ENCODE results near the gene TMEM115. TPM values are rescaled to one million over a fixed set of nuclear protein-coding genes. Genes with fewer than 3 reads are reported as not detected.

TMEM115 gene
- total RNA-seq, 2 experiments from 2014 or later = 13.1 to 16.1 TPM

DNA sequence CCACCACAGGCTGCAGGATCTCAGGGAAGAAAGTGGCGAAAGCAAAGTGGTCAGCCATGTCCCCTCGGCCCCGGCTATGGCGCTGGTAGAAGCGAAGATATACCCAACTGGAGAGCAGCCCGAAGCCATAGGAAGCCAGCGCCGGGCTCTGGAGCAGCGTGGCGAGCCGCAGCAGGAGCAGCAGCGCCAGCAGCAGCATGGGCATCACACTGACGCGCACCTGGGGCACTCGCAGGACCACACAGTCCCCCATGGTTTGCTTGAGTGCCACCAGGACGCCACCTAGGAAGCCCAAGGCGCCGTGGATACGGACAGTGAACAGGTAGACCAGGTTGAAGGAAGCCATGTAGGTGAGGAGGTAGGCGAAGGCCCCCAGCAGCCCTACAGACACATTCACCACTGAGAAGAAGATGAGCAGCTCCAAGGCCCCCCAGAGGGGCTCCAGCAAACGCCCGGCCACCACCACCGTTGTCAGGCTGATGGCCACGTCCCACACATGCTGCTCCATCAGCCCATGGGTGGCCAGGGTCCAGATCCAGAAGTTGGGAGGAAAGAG lies 888 bp downstream of the TMEM115 start:
- CTCF ChIA-PET = interaction anchor here (0.6 kb wide), 1 partner anchor 194 kb away, joined by 3 read pairs; no protein-coding TSS in a partner anchor
- ATAC-seq (no peak), DNase-seq (no peak)
- peak overlapping the region; percentile 89 for H3K27ac Mint-ChIP-seq
- intact Hi-C loops (cut with DNase I, micrococcal nuclease) = loop anchor here in 1 of 2 experiments (5.0 to 10.0 kb wide), 2 partner anchors 424 to 671 kb away; partner anchors contain the start of genes MST1 and RNF123
- H3K36me3 Mint-ChIP-seq (ENCODE audit: low read depth) = peaks cover 22% of the 10 kb centered on the region
- H3K4me3 Mint-ChIP-seq = peak overlapping the region; percentile 91
- POLR2A ChIA-PET = interaction anchor here (1.4 kb wide), 1 partner anchor 8 kb away, joined by 6 read pairs; the partner anchor contains the start of genes CYB561D2 and NPRL2
- H3K9me3 Mint-ChIP-seq (ENCODE audit: low read depth) = no peaks in the 10 kb centered on the region
- H3K27me3 Mint-ChIP-seq = no peaks in the 10 kb centered on the region
- H3K4me1 Mint-ChIP-seq = peaks cover 37% of the 10 kb centered on the region

DNA sequence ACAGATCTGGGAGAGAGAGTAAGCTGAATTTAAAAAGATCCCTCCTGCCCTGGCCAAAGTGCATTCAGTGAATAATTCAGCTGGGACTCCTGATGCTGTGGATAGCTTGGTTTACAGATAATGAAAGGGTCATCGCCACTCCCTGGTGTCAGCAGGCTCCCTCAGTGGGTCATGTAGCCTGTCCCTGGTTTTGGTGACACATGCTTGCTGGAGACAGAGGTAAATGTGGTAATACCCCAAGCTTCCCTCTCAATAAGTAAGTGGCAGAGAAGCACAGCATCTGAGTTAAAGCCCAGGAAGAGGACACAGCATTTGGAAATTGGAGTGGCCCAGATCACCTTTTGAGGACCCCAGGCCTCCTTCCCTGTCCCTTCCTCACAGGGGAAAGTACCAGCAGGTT lies 1.8 kb downstream of the TMEM115 start:
- no peak for DNase-seq
- Mint-ChIP-seq H3K27ac (peak overlapping the region; percentile 89), H3K4me1 (peaks cover 40% of the 10 kb centered on the region), H3K9me3 (ENCODE audit: low read depth) (no peaks in the 10 kb centered on the region), H3K27me3 (no peaks in the 10 kb centered on the region), H3K4me3 (peak overlapping the region; percentile 91), H3K36me3 (ENCODE audit: low read depth) (peaks cover 27% of the 10 kb centered on the region)
- ChIA-PET CTCF (interaction anchor here (0.5 to 1.8 kb wide), 5 partner anchors 10 to 111 kb away, joined by 3 to 9 read pairs (median 7); partner anchors contain the start of gene TUSC2), POLR2A (interaction anchor here (0.6 to 1.4 kb wide), 3 partner anchors 17 to 1447 kb away, joined by 3 to 5 read pairs (median 3); partner anchors contain the start of gene RASSF1)
- intact Hi-C loops (cut with DNase I, micrococcal nuclease) = loop anchor here in 1 of 2 experiments (5.0 to 10.0 kb wide), 2 partner anchors 423 to 670 kb away; partner anchors contain the start of genes MST1 and RNF123
- no peak for ATAC-seq

DNA sequence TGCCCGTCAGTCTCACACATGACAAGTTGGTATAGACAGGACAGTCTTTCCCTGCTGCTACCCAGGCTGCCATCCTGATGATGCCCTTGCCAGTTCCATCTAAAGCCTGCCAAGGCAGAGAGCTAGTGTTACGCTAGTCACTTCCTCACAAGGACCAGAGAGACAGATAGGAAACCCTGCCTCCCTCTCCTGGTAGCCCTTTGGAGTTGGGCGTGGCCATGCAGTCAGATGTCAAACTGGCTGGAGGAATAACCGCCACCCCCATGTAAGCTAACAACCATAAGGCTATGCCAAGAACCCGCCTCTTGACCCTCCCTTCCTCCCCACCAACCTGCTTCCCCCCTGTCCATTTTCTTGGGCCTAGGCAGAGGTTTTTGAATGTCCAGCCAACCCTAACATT lies 2.8 kb downstream of the TMEM115 start:
- H3K27ac Mint-ChIP-seq = no peak overlapping the region
- intact Hi-C loops (cut with DNase I, micrococcal nuclease) = loop anchor here in 1 of 2 experiments (5.0 to 10.0 kb wide), 2 partner anchors 422 to 669 kb away; partner anchors contain the start of genes MST1 and RNF123
- H3K36me3 Mint-ChIP-seq (ENCODE audit: low read depth) = peaks cover 27% of the 10 kb centered on the region
- no peak for ATAC-seq
- H3K9me3 Mint-ChIP-seq (ENCODE audit: low read depth) = no peaks in the 10 kb centered on the region
- no peak for DNase-seq
- ChIA-PET POLR2A (interaction anchor here (0.6 to 1.4 kb wide), 3 partner anchors 12 to 19 kb away, joined by 3 to 6 read pairs (median 5); partner anchors contain the start of gene RASSF1), CTCF (interaction anchor here (0.6 to 1.8 kb wide), 6 partner anchors 9 to 212 kb away, joined by 3 to 9 read pairs (median 5); partner anchors contain the start of genes HEMK1, IFRD2 and TUSC2)
- no peaks in the 10 kb centered on the region for H3K27me3 Mint-ChIP-seq
- H3K4me1 Mint-ChIP-seq = peaks cover 44% of the 10 kb centered on the region
- peak overlapping the region; percentile 91 for H3K4me3 Mint-ChIP-seq

DNA sequence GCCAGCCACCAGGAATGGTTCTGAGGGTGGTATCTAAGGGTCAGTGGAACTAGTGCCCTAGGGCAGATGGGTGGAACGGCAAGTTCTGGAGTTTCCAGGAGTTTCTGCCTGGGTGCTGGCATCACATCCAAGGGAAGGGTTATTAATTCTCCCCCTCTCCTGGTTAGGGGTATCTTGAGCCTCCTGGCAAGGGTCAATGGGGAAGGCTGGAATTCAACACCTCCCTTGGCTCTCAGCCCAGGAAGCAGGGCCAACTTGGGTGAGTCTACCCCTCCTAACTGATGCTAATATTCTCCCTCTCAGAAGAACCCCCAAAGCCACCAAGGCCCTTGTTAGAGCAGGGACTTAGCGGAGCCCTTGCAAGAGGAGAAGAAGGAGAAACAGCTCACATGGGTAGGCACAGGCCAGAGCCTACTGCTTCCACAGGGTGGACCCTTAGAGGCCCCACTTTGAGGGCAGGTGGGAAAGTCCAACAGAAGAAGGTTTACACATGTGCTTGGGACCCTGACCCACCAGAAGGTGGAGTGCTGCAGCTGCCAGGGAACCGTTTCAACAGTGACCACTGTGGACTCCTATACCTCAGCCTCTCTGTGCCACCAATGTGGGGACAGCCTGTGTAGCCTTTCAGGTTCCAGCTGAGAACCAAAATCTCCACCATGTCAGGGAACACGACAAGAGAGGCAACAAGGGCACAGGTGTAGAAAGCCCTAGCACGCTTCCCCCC lies 3.3 kb downstream of the TMEM115 start:
- ATAC-seq (no peak), DNase-seq (no peak)
- intact Hi-C loops (cut with DNase I, micrococcal nuclease) = loop anchor here in 1 of 2 experiments (5.0 to 10.0 kb wide), 2 partner anchors 421 to 669 kb away; partner anchors contain the start of genes MST1 and RNF123
- peaks cover 49% of the 10 kb centered on the region for H3K4me1 Mint-ChIP-seq
- ChIA-PET CTCF (interaction anchor here (0.9 to 1.8 kb wide), 3 partner anchors 8 to 213 kb away, joined by 3 to 9 read pairs (median 8); partner anchors contain the start of genes HEMK1 and TUSC2), POLR2A (interaction anchor here (0.6 kb wide), 1 partner anchor 12 kb away, joined by 6 read pairs; no protein-coding TSS in a partner anchor)
- peak overlapping the region; percentile 91 for H3K4me3 Mint-ChIP-seq
- no peak overlapping the region for H3K27ac Mint-ChIP-seq
- H3K36me3 Mint-ChIP-seq (ENCODE audit: low read depth) = peaks cover 31% of the 10 kb centered on the region
- H3K27me3 Mint-ChIP-seq = no peaks in the 10 kb centered on the region
- no peaks in the 10 kb centered on the region for H3K9me3 Mint-ChIP-seq (ENCODE audit: low read depth)

DNA sequence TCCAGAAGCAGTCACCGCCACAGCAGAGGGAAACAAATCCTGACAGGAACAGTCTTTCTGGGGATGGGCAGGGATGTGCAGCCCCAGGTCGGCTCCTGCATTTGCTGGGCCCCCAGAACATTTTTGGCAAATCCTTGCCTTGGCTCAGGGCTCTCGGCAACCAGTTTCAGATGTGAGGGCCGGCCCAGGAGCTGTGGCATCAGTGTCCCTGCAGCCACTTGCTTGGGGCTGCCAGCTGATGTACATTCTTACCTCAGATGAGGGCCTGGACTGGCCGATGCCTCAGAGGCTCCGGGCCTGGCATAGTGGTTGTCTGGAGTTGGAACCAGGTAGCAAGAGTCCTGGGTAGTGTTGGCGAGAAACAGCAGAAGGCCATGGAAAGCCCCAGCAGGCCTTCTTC lies 4.5 kb downstream of the TMEM115 start:
- peaks cover 51% of the 10 kb centered on the region for H3K4me1 Mint-ChIP-seq
- DNase-seq = no peak
- no peak overlapping the region for H3K4me3 Mint-ChIP-seq
- H3K36me3 Mint-ChIP-seq (ENCODE audit: low read depth) = peaks cover 34% of the 10 kb centered on the region
- intact Hi-C loops (cut with DNase I, micrococcal nuclease) = loop anchor here (5.0 to 10.0 kb wide), 7 partner anchors 212 to 1702 kb away; partner anchors contain the start of genes CISH (in 2 of the 2), C3orf18 (in 1 of the 2), DCAF1 (in 1 of the 2) and DUSP7 (in 1 of the 2)
- H3K27ac Mint-ChIP-seq = no peak overlapping the region
- ATAC-seq = no peak
- no peaks in the 10 kb centered on the region for H3K27me3 Mint-ChIP-seq
- ChIA-PET CTCF (interaction anchor here (1.4 kb wide), 1 partner anchor 18 kb away, joined by 9 read pairs; no protein-coding TSS in a partner anchor), POLR2A (interaction anchor here (1.2 kb wide), 1 partner anchor 14 kb away, joined by 3 read pairs; no protein-coding TSS in a partner anchor)
- no peaks in the 10 kb centered on the region for H3K9me3 Mint-ChIP-seq (ENCODE audit: low read depth)

DNA sequence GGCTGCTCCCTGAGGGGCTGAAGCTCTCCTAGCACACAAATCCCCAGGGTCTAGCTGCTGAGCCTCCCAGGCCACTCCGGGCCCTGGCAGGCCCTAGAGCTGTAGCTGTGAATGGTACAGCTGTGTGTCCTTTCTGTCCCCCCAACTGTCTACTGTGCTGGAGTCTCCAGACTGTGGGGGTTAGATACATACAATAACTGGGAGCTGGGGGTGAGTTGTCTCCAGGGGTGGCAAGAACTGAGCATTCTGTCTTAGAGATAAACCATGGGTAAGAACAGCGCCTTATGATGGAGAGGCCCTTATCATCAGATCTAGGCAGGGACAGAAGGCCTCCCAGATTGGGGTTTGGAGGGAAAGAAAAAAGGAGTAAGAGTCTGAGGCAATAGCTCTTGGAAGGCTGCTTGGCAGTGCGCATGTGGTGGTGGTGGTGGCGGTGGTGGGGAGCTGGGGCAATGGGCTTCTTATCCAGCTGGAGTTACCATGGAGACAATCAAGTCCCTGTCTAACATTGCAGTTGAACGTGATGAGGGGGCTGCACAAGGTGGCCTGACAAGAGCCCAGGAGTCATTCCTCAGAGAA lies 5.0 kb downstream of the TMEM115 start:
- H3K27ac Mint-ChIP-seq = peak overlapping the region; percentile 25
- H3K27me3 Mint-ChIP-seq = no peaks in the 10 kb centered on the region
- intact Hi-C loops (cut with DNase I, micrococcal nuclease) = loop anchor here (5.0 to 10.0 kb wide), 6 partner anchors 213 to 1703 kb away; partner anchors contain the start of genes CISH (in 2 of the 2), C3orf18 (in 1 of the 2), DCAF1 (in 1 of the 2) and DUSP7 (in 1 of the 2)
- CTCF ChIA-PET = interaction anchor here (1.4 kb wide), 1 partner anchor 17 kb away, joined by 9 read pairs; no protein-coding TSS in a partner anchor
- no peak overlapping the region for H3K4me3 Mint-ChIP-seq
- POLR2A ChIA-PET = interaction anchor here (0.6 to 1.2 kb wide), 3 partner anchors 13 to 231 kb away, joined by 3 read pairs; no protein-coding TSS in a partner anchor
- ATAC-seq = no peak
- peaks cover 53% of the 10 kb centered on the region for H3K4me1 Mint-ChIP-seq
- H3K36me3 Mint-ChIP-seq (ENCODE audit: low read depth) = peaks cover 33% of the 10 kb centered on the region
- DNase-seq = no peak
- no peaks in the 10 kb centered on the region for H3K9me3 Mint-ChIP-seq (ENCODE audit: low read depth)

DNA sequence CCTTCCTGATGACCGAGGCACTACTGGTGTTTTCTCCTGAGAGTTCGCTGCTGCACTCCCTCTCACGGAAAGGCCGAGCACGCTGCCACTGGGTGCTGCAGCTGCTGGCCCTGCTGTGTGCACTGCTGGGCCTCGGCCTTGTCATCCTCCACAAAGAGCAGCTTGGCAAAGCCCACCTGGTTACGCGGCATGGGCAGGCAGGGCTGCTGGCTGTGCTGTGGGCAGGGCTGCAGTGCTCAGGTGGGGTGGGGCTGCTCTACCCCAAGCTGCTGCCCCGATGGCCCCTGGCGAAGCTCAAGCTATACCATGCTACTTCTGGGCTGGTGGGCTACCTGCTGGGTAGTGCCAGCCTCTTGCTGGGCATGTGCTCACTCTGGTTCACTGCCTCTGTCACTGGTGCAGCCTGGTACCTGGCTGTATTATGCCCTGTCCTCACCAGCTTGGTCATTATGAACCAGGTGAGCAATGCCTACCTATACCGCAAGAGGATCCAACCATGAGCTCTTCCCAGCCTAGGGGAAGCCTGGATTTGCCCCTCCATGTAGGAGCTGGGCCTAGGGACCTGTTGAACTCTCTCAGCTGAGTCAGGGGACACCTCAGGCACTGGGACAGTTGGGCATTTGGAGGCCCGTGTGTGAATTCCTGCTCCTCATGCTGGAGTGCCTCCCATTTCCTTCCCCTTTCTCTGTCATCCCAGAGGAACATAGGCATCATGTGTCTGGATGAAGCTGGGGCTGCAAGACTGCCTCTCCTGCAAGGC lies 5.9 kb downstream of the TMEM115 start:
- Mint-ChIP-seq H3K27me3 (no peaks in the 10 kb centered on the region), H3K4me1 (peaks cover 61% of the 10 kb centered on the region), H3K27ac (no peak overlapping the region), H3K9me3 (ENCODE audit: low read depth) (no peaks in the 10 kb centered on the region), H3K4me3 (no peak overlapping the region), H3K36me3 (ENCODE audit: low read depth) (peaks cover 35% of the 10 kb centered on the region)
- no peak for DNase-seq
- intact Hi-C loops (cut with DNase I, micrococcal nuclease) = loop anchor here (5.0 to 10.0 kb wide), 6 partner anchors 214 to 1704 kb away; partner anchors contain the start of genes CISH (in 2 of the 2), C3orf18 (in 1 of the 2), DCAF1 (in 1 of the 2) and DUSP7 (in 1 of the 2)
- ChIA-PET POLR2A (interaction anchor here (1.0 to 1.2 kb wide), 2 partner anchors 12 to 16 kb away, joined by 3 read pairs; no protein-coding TSS in a partner anchor), CTCF (interaction anchor here (0.7 to 1.4 kb wide), 6 partner anchors 11 to 813 kb away, joined by 3 to 9 read pairs (median 4); partner anchors contain the start of genes IFRD2 and TUSC2)
- no peak for ATAC-seq

DNA sequence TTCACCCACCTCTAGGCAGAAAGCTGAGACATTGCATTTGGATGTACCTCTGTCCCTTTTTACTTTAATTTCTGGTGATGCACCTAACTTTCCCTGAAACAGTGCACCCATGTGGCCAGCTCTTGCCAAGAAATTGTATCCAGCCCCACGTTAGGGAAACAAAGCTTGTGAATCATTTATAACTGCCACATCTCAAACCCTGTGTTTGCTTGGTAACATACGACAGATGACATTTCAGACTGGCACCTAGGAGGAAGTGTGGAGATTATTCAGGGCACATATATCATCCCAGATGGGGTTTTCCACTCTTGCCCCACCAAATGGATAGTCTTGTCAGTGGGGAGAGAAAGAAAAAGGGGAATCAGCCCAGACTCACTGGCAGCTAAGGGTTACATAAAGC lies 6.5 kb downstream of the TMEM115 start:
- Mint-ChIP-seq H3K27me3 (no peaks in the 10 kb centered on the region), H3K36me3 (ENCODE audit: low read depth) (peaks cover 37% of the 10 kb centered on the region), H3K9me3 (ENCODE audit: low read depth) (no peaks in the 10 kb centered on the region), H3K4me3 (no peak overlapping the region), H3K4me1 (peaks cover 63% of the 10 kb centered on the region), H3K27ac (no peak overlapping the region)
- POLR2A ChIA-PET = interaction anchor here (0.6 kb wide), 1 partner anchor 1141 kb away, joined by 5 read pairs; no protein-coding TSS in a partner anchor
- CTCF ChIA-PET = interaction anchor here (0.7 to 1.2 kb wide), 6 partner anchors 11 to 813 kb away, joined by 3 to 6 read pairs (median 4); partner anchors contain the start of genes IFRD2 and TUSC2
- ATAC-seq (no peak), DNase-seq (peak; percentile 49)
- intact Hi-C loops (cut with DNase I, micrococcal nuclease) = loop anchor here (5.0 to 10.0 kb wide), 6 partner anchors 215 to 1705 kb away; partner anchors contain the start of genes CISH (in 2 of the 2), C3orf18 (in 1 of the 2), DCAF1 (in 1 of the 2) and DUSP7 (in 1 of the 2)

DNA sequence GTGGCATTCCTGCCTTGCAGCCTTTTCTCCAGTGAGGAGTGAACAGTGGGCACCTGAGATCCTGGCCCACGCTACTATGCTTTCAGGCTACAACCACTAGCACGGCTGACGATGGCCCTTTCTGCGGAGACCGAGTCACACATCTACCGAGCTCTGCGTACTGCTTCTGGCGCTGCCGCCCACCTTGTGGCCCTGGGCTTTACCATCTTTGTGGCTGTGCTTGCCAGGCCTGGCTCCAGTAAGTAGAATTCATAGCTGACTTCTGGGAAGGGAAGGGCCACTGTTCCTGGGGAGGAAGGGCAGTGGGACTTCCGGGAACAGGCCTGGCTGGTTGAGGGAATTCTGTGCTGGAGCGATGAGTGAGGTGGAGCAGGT lies 8.0 kb downstream of the TMEM115 start:
- peak overlapping the region; percentile 90 for H3K4me3 Mint-ChIP-seq
- ATAC-seq (no peak), DNase-seq (no peak)
- peak overlapping the region; percentile 80 for H3K27ac Mint-ChIP-seq
- intact Hi-C loops (cut with DNase I, micrococcal nuclease) = loop anchor here (1.0 to 10.0 kb wide), 10 partner anchors 8 to 1706 kb away; partner anchors contain the start of genes CISH (in 2 of the 2), TMEM115 (in 2 of the 2), C3orf18 (in 1 of the 2) and DCAF1 (in 1 of the 2)
- ChIA-PET CTCF (interaction anchor here (1.0 to 1.9 kb wide), 2 partner anchors 9 to 13 kb away, joined by 3 to 17 read pairs; no protein-coding TSS in a partner anchor), POLR2A (interaction anchor here (0.5 to 2.7 kb wide), 4 partner anchors 11 to 235 kb away, joined by 3 to 20 read pairs (median 6); partner anchors contain the start of gene RASSF1)
- no peaks in the 10 kb centered on the region for H3K9me3 Mint-ChIP-seq (ENCODE audit: low read depth)
- H3K36me3 Mint-ChIP-seq (ENCODE audit: low read depth) = peaks cover 31% of the 10 kb centered on the region
- H3K4me1 Mint-ChIP-seq = peaks cover 55% of the 10 kb centered on the region
- no peaks in the 10 kb centered on the region for H3K27me3 Mint-ChIP-seq

Data from activated CD4-positive, alpha-beta T cell treated with anti-CD3 and anti-CD28 coated beads for 36 hours (primary cell).